IPS-18c (cell line): ENCODE measurements around the gene ZNF608.

Source experiments
- H3K4me3 ChIP-seq: 2 replicates; pipeline ENCODE4 v1.7.0; 2013; ENCODE audit warnings: low read depth, mild to moderate bottlenecking, low read length, moderate library complexity; ENCODE audit not compliant: insufficient read depth
- H3K9me3 ChIP-seq: one replicate; pipeline ENCODE4 v1.6.1; 2013; ENCODE audit warnings: mild to moderate bottlenecking, low read length, moderate library complexity; ENCODE audit not compliant: control insufficient read depth, insufficient read depth

The ZNF608 gene

GRCh38 chr5:124764585-124764984 lies 18.1 kb upstream of the ZNF608 start:
- no peaks in the 10 kb centered on the region for H3K9me3 ChIP-seq
- no peak overlapping the region for H3K4me3 ChIP-seq

GRCh38 chr5:124761010-124761409 lies 14.6 kb upstream of the ZNF608 start:
- Histone ChIP-seq H3K9me3 (no peaks in the 10 kb centered on the region), H3K4me3 (no peak overlapping the region)

- Histone ChIP-seq H3K4me3 (no peak overlapping the region), H3K9me3 (no peaks in the 10 kb centered on the region)
These were observed 14.2 kb upstream of the ZNF608 start for GRCh38 chr5:124760608-124761007.

- Histone ChIP-seq H3K9me3 (no peaks in the 10 kb centered on the region), H3K4me3 (no peak overlapping the region)
These were observed 9.1 kb upstream of the ZNF608 start for GRCh38 chr5:124755565-124755964.

GRCh38 chr5:124755041-124755440 lies 8.6 kb upstream of the ZNF608 start:
- Histone ChIP-seq H3K9me3 (no peaks in the 10 kb centered on the region), H3K4me3 (no peak overlapping the region)

- Histone ChIP-seq H3K9me3 (no peaks in the 10 kb centered on the region), H3K4me3 (no peak overlapping the region)
These were observed 7.9 kb upstream of the ZNF608 start for GRCh38 chr5:124754206-124754927.

- no peaks in the 10 kb centered on the region for H3K9me3 ChIP-seq
- H3K4me3 ChIP-seq: no peak overlapping the region
These were observed 6.6 kb upstream of the ZNF608 start for GRCh38 chr5:124752854-124753720.

- no peak overlapping the region for H3K4me3 ChIP-seq
- H3K9me3 ChIP-seq: no peaks in the 10 kb centered on the region
These were observed 4.6 kb upstream of the ZNF608 start for GRCh38 chr5:124751031-124751430.

- Histone ChIP-seq H3K4me3 (peak overlapping the region; percentile 78), H3K9me3 (no peaks in the 10 kb centered on the region)
These were observed 2.5 kb upstream of the ZNF608 start for GRCh38 chr5:124748687-124749594.

- Histone ChIP-seq H3K4me3 (peak overlapping the region; percentile 78), H3K9me3 (no peaks in the 10 kb centered on the region)
These were observed 1.6 kb upstream of the ZNF608 start for GRCh38 chr5:124747791-124748686.

GRCh38 chr5:124746916-124747790 lies 714 bp upstream of the ZNF608 start:
- Histone ChIP-seq H3K9me3 (no peaks in the 10 kb centered on the region), H3K4me3 (peak overlapping the region; percentile 78)

- H3K4me3 ChIP-seq: peak overlapping the region; percentile 74
These were observed 1.2 kb downstream of the ZNF608 start for GRCh38 chr5:124745007-124745927.

GRCh38 chr5:124744170-124744971 lies 2.1 kb downstream of the ZNF608 start:
- peak overlapping the region; percentile 74 for H3K4me3 ChIP-seq
- no peaks in the 10 kb centered on the region for H3K9me3 ChIP-seq

More at GRCh38 chr5:124745007-124745927, 1.2 kb downstream of the ZNF608 start:
- H3K9me3 ChIP-seq: no peaks in the 10 kb centered on the region

GRCh38 chr5:124743602-124744169 lies 2.8 kb downstream of the ZNF608 start:
- Histone ChIP-seq H3K9me3 (no peaks in the 10 kb centered on the region), H3K4me3 (peak overlapping the region; percentile 74)
